Prostate gland (tissue), 2 donors: ENCODE measurements around the gene LARGE1. TPM values are rescaled to one million over a fixed set of nuclear protein-coding genes. Genes with fewer than 3 reads are reported as not detected.

Experiments
- DNase-seq: peaks from one replicate; pipeline ENCODE4 v3.0.0-alpha.2; 2019; ENCODE audit warnings: low spot score
- H3K27ac ChIP-seq, 2 donors: fragments of 200-600 bp; sonication (generic); 2 replicates each; pipeline ENCODE4 v1.5.1; 2017 to 2019
- H3K27me3 ChIP-seq: fragments of 200-600 bp; sonication (generic); replicated peaks from 2 replicates; pipeline ENCODE4 v1.5.1; 2019; ENCODE audit not compliant: insufficient read depth
- H3K36me3 ChIP-seq, 2 donors: fragments of 200-600 bp; sonication (generic); 1 replicate in 1 of 2; 2 replicates in 1 of 2; pipeline versions ENCODE4 v1.5.1 to v1.8.1; 2017 to 2019
- H3K4me1 ChIP-seq: fragments of 200-600 bp; sonication (generic); replicated peaks from 2 replicates; pipeline ENCODE4 v1.5.1; 2019
- H3K4me3 ChIP-seq, 2 donors: fragments of 200-600 bp; sonication (generic); 2 replicates each; pipeline ENCODE4 v1.5.1; 2017 to 2019
- H3K9me3 ChIP-seq: fragments of 200-600 bp; sonication (generic); 2 replicates; pipeline ENCODE4 v1.5.1; 2017
- POLR2A ChIP-seq: fragments of 450-650 bp; IDR thresholded peaks from one replicate; pipeline ENCODE4 v1.6.1; 2016; ENCODE audit warnings: antibody characterized with exemption, mild to moderate bottlenecking
- POLR2AphosphoS5 ChIP-seq: sonication (generic); formaldehyde crosslinking; IDR thresholded peaks from one replicate; pipeline ENCODE4 v1.6.1; 2017; ENCODE audit warnings: antibody characterized with exemption
- WGBS: methylation state at CpG from one replicate; pipeline ENCODE4 v1.1.5; 2018; 5-methylcytosine and 5-hydroxymethylcytosine counted together
- intact Hi-C: fragments of 100-400 bp; cut with DNase I; formaldehyde crosslinking; loops from one replicate; pipeline ENCODE4 v1.14.2; 2022
- total RNA-seq, 2 donors: library from RNA; depleted of rRNA; stranded (reverse); fragments of >200 nt; gene quantifications; one replicate each; pipeline ENCODE4 v1.1.0, GENCODE V29; 2016
- TF ChIP-seq, protein P1 (sequence below), 4 experiments: fragments of 200-600 bp in 2 of 4; fragments of 450-650 bp in 2 of 4; sonication (generic) in 2 of 4; IDR thresholded peaks; 1 replicate in 3 of 4; 2 replicates in 1 of 4; pipeline ENCODE4 v1.5.1; 2016 to 2019; ENCODE audit warnings: antibody characterized with exemption in 4 of 4, mild to moderate bottlenecking in 2 of 4, moderate library complexity in 2 of 4

Gene LARGE1
- total RNA-seq, 2 donors from 2014 or later, result 18.6 to 37.4 TPM

DNA sequence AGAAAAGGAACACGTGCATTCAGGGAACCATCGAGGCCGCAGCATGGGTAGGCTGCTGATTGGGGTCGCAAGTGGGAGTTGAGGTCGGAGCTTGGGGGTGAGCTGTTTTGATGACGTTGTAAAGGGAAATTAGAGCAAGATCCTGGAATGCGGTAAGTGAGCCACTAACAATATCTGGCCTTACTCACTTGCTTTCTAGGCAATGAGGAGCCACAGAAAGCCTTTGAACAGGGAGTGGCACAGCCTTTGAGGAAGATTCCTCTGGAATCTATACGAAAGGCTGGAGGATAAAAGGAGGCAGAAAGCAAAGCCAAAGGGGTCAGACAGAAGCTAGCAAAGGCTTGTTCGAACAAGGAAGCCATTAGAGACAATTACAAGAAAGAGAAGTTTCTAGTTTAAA, 197.5 kb downstream of the LARGE1 start:
- 74% methylated on average over 9 of the region's 9 CpGs for WGBS
- TF ChIP-seq, protein P1, sequence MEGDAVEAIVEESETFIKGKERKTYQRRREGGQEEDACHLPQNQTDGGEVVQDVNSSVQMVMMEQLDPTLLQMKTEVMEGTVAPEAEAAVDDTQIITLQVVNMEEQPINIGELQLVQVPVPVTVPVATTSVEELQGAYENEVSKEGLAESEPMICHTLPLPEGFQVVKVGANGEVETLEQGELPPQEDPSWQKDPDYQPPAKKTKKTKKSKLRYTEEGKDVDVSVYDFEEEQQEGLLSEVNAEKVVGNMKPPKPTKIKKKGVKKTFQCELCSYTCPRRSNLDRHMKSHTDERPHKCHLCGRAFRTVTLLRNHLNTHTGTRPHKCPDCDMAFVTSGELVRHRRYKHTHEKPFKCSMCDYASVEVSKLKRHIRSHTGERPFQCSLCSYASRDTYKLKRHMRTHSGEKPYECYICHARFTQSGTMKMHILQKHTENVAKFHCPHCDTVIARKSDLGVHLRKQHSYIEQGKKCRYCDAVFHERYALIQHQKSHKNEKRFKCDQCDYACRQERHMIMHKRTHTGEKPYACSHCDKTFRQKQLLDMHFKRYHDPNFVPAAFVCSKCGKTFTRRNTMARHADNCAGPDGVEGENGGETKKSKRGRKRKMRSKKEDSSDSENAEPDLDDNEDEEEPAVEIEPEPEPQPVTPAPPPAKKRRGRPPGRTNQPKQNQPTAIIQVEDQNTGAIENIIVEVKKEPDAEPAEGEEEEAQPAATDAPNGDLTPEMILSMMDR (IDR thresholded peaks at IDR 0.05), result no peak
- TF ChIP-seq POLR2AphosphoS5 (no peak), POLR2A (no peak)
- Histone ChIP-seq H3K9me3 (no peaks in the 10 kb centered on the region), H3K27me3 (no peaks in the 10 kb centered on the region), H3K27ac (no peak overlapping the region), H3K36me3 (no peaks in the 10 kb centered on the region), H3K4me3 (no peak overlapping the region), H3K4me1 (no peaks in the 10 kb centered on the region)
- intact Hi-C loops, result no loop called here
- no peak for DNase-seq

DNA sequence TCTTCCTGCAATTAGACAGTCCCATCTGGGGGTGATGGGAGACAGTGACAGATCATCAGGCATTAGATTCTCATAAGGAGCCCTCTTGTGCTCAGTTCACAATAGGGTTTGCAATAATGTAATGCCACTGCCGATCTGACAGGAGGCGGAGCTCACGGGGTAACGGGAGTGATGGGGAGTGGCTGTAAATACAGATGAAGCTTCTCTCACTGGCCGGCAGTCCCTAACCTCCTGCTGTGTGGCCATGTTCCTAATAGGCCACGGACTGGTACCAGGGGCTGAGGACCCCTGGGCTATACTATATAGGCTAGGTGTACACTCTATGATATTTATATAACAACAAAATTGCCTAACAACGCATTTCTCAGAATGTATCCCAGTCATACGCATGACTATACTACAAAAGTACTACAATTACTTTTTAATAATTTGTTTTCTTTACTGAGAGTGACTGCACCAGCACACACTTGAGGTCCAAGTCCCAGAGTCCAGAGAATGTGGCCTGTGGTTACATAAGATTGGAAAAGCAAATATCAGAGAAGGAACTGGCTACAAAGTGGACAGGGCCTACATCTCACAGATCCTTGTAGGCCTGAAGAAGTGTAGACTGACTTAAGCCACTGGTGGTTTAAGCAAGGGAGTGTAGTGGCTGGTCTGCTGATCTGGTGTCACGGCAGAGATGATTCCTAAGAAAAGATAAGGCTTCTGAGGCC, 200.0 kb downstream of the LARGE1 start:
- Histone ChIP-seq H3K27ac (no peak overlapping the region), H3K4me3 (no peak overlapping the region), H3K4me1 (no peaks in the 10 kb centered on the region), H3K27me3 (no peaks in the 10 kb centered on the region), H3K36me3 (no peaks in the 10 kb centered on the region), H3K9me3 (no peaks in the 10 kb centered on the region)
- intact Hi-C loops, result no loop called here
- 83% methylated on average over 9 of the region's 9 CpGs for WGBS
- no peak for DNase-seq
- no peak for TF ChIP-seq POLR2AphosphoS5
- TF ChIP-seq, protein P1 (IDR thresholded peaks at IDR 0.05), result no peak
- no peak for TF ChIP-seq POLR2A

DNA sequence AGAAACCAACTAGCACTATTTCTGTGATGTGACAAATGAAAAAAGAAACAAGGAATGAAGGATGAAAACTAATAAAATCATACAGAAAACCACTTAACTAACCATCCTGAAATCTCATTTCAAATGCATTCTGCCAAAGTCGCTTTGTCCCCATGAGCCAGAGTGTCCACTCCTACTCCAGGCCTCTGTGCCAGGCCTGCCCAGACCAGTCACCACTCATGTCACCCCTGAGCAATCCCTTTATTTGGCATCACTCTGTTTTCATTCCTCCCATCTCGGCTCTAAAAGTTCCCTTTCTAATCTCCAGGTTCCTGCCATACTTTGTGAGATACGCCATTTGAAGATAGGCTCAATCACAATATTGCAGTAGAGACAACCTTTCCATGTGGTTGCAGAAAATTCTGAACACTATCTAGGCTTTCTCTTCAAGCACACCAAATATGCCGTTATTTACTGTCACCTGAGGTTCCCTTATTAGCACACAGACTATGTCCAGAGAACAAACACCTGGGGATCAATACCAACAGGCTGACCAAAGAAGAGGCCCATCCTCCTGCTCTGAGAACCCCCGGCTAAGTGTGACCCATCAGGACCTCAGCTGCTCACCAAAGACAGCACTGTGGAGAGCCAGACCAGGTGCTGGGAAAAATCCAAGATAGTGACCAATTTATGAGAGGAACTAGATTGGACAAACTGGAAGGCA, 202.4 kb downstream of the LARGE1 start:
- no peak for TF ChIP-seq POLR2AphosphoS5
- no peak for TF ChIP-seq POLR2A
- TF ChIP-seq, protein P1 (IDR thresholded peaks at IDR 0.05), result no peak
- no peak for DNase-seq
- Histone ChIP-seq H3K9me3 (no peaks in the 10 kb centered on the region), H3K36me3 (no peaks in the 10 kb centered on the region), H3K27me3 (no peaks in the 10 kb centered on the region), H3K4me3 (no peak overlapping the region), H3K27ac (no peak overlapping the region), H3K4me1 (no peaks in the 10 kb centered on the region)
- 97% methylated on average over 5 of the region's 5 CpGs for WGBS
- intact Hi-C loops, result no loop called here

DNA sequence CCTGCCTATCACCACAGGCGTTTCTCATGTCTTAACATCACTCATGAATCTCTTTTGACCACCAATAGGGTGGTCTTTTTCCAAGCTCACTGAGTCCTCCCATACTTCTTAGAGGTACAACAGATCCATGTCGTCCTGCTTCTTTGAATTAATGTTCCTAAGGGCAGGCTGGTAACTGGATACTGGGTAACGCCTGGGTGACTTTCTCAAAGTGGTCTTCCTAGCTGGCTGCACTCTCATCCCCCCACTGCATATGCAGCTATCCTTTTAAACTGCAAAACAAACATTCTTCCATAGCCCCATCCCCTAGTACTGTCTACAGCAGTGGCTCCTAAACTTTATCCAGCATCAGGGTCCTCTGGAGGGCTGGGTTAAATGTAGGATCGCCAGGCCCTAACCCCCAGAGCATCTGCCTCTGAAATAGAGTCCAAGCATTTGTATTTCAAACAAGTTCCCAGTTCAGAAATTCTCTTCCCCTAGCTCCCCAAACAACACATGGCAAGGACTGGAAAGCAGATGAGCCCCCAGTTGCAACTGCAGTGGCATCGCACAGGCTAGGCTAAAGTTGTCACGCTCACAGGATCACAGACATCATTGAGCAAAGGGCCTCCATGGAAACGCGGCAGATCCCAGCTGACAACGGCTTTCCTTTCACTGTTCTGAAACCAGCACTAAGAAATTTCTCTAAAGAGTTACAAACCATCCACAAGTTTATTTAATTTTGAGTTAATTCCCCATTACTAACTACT, 204.9 kb downstream of the LARGE1 start:
- TF ChIP-seq, protein P1 (IDR thresholded peaks at IDR 0.05), result no peak
- no peak for TF ChIP-seq POLR2AphosphoS5
- TF ChIP-seq POLR2A, result no peak
- no peak overlapping the region for H3K4me3 ChIP-seq
- H3K36me3 ChIP-seq, result no peaks in the 10 kb centered on the region
- 87% methylated on average over 9 of the region's 9 CpGs for WGBS
- H3K4me1 ChIP-seq, result no peaks in the 10 kb centered on the region
- no peaks in the 10 kb centered on the region for H3K27me3 ChIP-seq
- H3K9me3 ChIP-seq, result no peaks in the 10 kb centered on the region
- intact Hi-C loops, result no loop called here
- DNase-seq, result no peak
- no peak overlapping the region for H3K27ac ChIP-seq
